ENCODE measurements around the gene LSP1. TPM values are rescaled to one million over a fixed set of nuclear protein-coding genes. Genes with fewer than 3 reads are reported as not detected.

Gene LSP1
- total RNA-seq, 1 experiment from 2014 or later: 0.90 TPM

DNA sequence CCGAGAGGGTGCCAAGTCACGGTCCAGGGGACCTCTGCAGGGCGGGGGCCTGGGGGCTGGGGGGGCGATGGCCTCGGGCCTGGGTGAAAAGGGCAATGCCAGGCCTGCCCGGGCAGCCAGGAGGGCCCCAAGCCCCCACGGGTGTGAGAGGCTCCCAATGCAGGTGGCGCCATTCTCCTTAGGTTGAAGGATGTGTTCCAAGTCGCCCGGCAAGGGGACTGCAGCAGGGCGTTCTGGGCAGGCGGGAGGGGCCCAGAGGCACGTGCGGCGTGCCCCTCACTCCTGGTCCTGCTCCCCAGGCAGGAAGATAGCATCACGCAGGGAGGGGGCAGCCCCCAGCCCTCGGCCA, 14.8 kb upstream of the LSP1 start:
- intact Hi-C loops (cut with micrococcal nuclease; ENCODE audit: unreplicated experiment): no loop called here
- no peak overlapping the region for H3K27ac ChIP-seq (ENCODE audit: low read length)
- TF ChIP-seq, protein P1, sequence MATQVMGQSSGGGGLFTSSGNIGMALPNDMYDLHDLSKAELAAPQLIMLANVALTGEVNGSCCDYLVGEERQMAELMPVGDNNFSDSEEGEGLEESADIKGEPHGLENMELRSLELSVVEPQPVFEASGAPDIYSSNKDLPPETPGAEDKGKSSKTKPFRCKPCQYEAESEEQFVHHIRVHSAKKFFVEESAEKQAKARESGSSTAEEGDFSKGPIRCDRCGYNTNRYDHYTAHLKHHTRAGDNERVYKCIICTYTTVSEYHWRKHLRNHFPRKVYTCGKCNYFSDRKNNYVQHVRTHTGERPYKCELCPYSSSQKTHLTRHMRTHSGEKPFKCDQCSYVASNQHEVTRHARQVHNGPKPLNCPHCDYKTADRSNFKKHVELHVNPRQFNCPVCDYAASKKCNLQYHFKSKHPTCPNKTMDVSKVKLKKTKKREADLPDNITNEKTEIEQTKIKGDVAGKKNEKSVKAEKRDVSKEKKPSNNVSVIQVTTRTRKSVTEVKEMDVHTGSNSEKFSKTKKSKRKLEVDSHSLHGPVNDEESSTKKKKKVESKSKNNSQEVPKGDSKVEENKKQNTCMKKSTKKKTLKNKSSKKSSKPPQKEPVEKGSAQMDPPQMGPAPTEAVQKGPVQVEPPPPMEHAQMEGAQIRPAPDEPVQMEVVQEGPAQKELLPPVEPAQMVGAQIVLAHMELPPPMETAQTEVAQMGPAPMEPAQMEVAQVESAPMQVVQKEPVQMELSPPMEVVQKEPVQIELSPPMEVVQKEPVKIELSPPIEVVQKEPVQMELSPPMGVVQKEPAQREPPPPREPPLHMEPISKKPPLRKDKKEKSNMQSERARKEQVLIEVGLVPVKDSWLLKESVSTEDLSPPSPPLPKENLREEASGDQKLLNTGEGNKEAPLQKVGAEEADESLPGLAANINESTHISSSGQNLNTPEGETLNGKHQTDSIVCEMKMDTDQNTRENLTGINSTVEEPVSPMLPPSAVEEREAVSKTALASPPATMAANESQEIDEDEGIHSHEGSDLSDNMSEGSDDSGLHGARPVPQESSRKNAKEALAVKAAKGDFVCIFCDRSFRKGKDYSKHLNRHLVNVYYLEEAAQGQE (IDR thresholded peaks at IDR 0.05; ENCODE audit: insufficient read depth in 1 of 2, low read depth in 2 of 2, low read length in 1 of 2): no peak
- TF ChIP-seq TCF7L2 (IDR thresholded peaks at IDR 0.05; ENCODE audit: low read depth, low read length): no peak
- no peak for TF ChIP-seq POLR2AphosphoS5 (IDR thresholded peaks at IDR 0.05; ENCODE audit: low read depth, low read length)
- TF ChIP-seq, protein P2, sequence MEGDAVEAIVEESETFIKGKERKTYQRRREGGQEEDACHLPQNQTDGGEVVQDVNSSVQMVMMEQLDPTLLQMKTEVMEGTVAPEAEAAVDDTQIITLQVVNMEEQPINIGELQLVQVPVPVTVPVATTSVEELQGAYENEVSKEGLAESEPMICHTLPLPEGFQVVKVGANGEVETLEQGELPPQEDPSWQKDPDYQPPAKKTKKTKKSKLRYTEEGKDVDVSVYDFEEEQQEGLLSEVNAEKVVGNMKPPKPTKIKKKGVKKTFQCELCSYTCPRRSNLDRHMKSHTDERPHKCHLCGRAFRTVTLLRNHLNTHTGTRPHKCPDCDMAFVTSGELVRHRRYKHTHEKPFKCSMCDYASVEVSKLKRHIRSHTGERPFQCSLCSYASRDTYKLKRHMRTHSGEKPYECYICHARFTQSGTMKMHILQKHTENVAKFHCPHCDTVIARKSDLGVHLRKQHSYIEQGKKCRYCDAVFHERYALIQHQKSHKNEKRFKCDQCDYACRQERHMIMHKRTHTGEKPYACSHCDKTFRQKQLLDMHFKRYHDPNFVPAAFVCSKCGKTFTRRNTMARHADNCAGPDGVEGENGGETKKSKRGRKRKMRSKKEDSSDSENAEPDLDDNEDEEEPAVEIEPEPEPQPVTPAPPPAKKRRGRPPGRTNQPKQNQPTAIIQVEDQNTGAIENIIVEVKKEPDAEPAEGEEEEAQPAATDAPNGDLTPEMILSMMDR (IDR thresholded peaks at IDR 0.05): peak; percentile 77; the same call in 1 of the 2 replicates
- TF ChIP-seq SIN3A (IDR thresholded peaks at IDR 0.05; ENCODE audit: borderline replicate concordance, insufficient read depth, low read depth, low read length): no peak
- no peaks in the 10 kb centered on the region for H3K36me3 ChIP-seq (ENCODE audit: control insufficient read depth, insufficient read depth, low read length)
- peaks cover 35% of the 10 kb centered on the region for H3K4me1 ChIP-seq (ENCODE audit: control insufficient read depth, insufficient read depth, low read length)
- CTCF ChIA-PET: interaction anchor here (0.9 to 1.5 kb wide), 2 partner anchors 161 to 163 kb away, joined by 3 to 5 read pairs; no protein-coding TSS in a partner anchor
- no peak overlapping the region for H3K4me3 ChIP-seq (ENCODE audit: low read depth in 2 of 2, low read length in 2 of 2)
- H3K27me3 ChIP-seq (ENCODE audit: control insufficient read depth, insufficient read depth, low read length): no peaks in the 10 kb centered on the region
- in situ Hi-C loops (cut with HindIII; ENCODE audit: low pct_unique_long_range_greater_than_20kb, low sequenced_read_pairs): no loop called here
- peak; percentile 2; the same call in 1 of the 2 replicates for ATAC-seq
- POLR2A ChIA-PET: no interaction called here
- no peak for DNase-seq (ENCODE audit: low read depth, low spot score)
- no TSS peak for BruUV-seq (replicated peaks)
- H3K9me3 ChIP-seq (ENCODE audit: control insufficient read depth, insufficient read depth, low read depth, low read length): no peaks in the 10 kb centered on the region

DNA sequence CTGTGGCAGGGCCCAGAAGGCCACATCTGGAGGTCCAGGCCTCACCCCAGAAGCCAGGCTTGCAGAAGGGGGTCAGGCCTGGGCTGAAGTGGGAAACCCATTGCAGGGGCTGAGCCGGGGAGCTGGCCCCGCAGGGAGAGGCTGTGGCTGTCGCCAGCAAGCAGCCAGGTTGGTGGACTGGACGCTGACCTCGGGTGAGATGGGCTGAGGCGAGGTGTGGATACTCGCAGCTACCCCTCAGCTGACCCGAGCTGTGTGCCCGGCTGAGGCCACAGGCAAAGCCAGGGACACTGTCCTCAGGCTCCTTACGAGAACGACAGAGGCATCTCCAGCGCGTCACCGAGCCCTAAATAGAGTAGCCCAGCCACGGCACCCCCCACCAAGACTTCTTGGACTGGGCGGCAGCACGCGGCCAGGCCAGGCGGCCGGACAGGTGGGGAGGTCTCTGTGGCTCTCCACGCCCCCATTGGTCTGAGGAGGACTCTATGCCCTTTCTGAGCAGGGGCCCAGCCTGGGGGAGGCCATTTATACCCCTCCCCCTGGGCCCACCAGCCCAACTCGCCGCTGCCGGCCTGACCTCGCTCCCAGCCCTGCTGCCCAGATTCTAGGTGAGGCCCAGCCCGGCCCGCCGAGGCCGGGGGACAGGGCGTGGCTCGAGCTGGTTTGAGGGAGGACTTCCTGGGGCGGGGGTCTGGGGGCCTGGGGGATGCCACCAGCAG, 14.3 kb upstream of the LSP1 start, which contains the start of gene TNNI2:
TSS of gene TNNI2 (plus strand) at position 556 of the 719 bp plus-strand sequence. CDS start 716 bp downstream, outside the sequence.
- ChIA-PET POLR2A (interaction anchor here (0.5 kb wide), 1 partner anchor 409 kb away, joined by 3 read pairs; no protein-coding TSS in a partner anchor), CTCF (interaction anchor here (0.5 to 1.5 kb wide), 5 partner anchors 144 to 311 kb away, joined by 3 to 5 read pairs (median 4); no protein-coding TSS in a partner anchor)
- in situ Hi-C loops (cut with HindIII; ENCODE audit: low pct_unique_long_range_greater_than_20kb, low sequenced_read_pairs) (no loop called here), intact Hi-C loops (cut with micrococcal nuclease; ENCODE audit: unreplicated experiment) (no loop called here)
- no peak for ATAC-seq
- BruUV-seq (replicated peaks): no TSS peak
- TF ChIP-seq, protein P2 (IDR thresholded peaks at IDR 0.05): no peak
- TF ChIP-seq TCF7L2 (IDR thresholded peaks at IDR 0.05; ENCODE audit: low read depth, low read length): no peak
- TF ChIP-seq, protein P1 (IDR thresholded peaks at IDR 0.05; ENCODE audit: insufficient read depth in 1 of 2, low read depth in 2 of 2, low read length in 1 of 2): no peak
- no peak for TF ChIP-seq SIN3A (IDR thresholded peaks at IDR 0.05; ENCODE audit: borderline replicate concordance, insufficient read depth, low read depth, low read length)
- TF ChIP-seq POLR2AphosphoS5 (IDR thresholded peaks at IDR 0.05; ENCODE audit: low read depth, low read length): no peak
- H3K4me3 ChIP-seq (ENCODE audit: low read depth in 2 of 2, low read length in 2 of 2): no peak within 1 kb of the TSS
- no peak within 1 kb of the TSS for H3K27ac ChIP-seq (ENCODE audit: low read length)
- DNase-seq (ENCODE audit: low read depth, low spot score): no peak
- H3K27me3 ChIP-seq (ENCODE audit: control insufficient read depth, insufficient read depth, low read length): no peaks in the 10 kb centered on the region
- no peaks in the 10 kb centered on the region for H3K9me3 ChIP-seq (ENCODE audit: control insufficient read depth, insufficient read depth, low read depth, low read length)
- no peaks in the 10 kb centered on the region for H3K36me3 ChIP-seq (ENCODE audit: control insufficient read depth, insufficient read depth, low read length)
- H3K4me1 ChIP-seq (ENCODE audit: control insufficient read depth, insufficient read depth, low read length): peaks cover 30% of the 10 kb centered on the region

Measured in Panc1 (cell line).